Psoas muscle (tissue), 8 donors: ENCODE data around the gene GAPDH. TPM values are rescaled to one million over a fixed set of nuclear protein-coding genes. Genes with fewer than 3 reads are reported as not detected.
"Not testable (repeated sequence)": the region's sequence is repeated elsewhere in the genome, so short reads cannot be mapped to it uniquely, and the experiment has no call there.

Experiments used
- ATAC-seq, 4 donors: fragments of 200-7000 bp; cut with Tn5 transposase; one replicate each; pipeline ENCODE4 v1.9.1; 2020; ENCODE audit warnings: moderate library complexity in 3 of 4, mild to moderate bottlenecking in 2 of 4
- DNase-seq, 2 donors: peaks; one replicate each; pipeline ENCODE4 v3.0.0-alpha.2; 2020
- H3K27ac ChIP-seq: fragments of 200-600 bp; one replicate; pipeline ENCODE4 v1.8.0; 2022
- H3K27me3 ChIP-seq, 3 donors: fragments of 200-600 bp in 1 of 3; one replicate each; pipeline versions ENCODE4 v1.6.1 to v1.8.0; 2013 to 2022; ENCODE audit warnings: low read length in 2 of 3, mild to moderate bottlenecking in 2 of 3, moderate library complexity in 1 of 3; ENCODE audit not compliant: insufficient read depth in 3 of 3
- H3K36me3 ChIP-seq, 2 donors: fragments of 200-600 bp in 1 of 2; one replicate each; pipeline versions ENCODE4 v1.6.1 to v1.8.0; 2013 to 2022; ENCODE audit warnings: low read depth in 1 of 2, mild to moderate bottlenecking in 1 of 2, moderate library complexity in 1 of 2; ENCODE audit not compliant: insufficient read depth in 1 of 2
- H3K4me1 ChIP-seq: fragments of 200-600 bp; one replicate; pipeline ENCODE4 v1.8.0; 2022
- H3K4me3 ChIP-seq: fragments of 200-600 bp; one replicate; pipeline ENCODE4 v1.8.0; 2022; ENCODE audit warnings: mild to moderate bottlenecking
- H3K9me3 ChIP-seq: fragments of 200-600 bp; one replicate; pipeline ENCODE4 v1.8.0; 2022
- CTCF ChIP-seq: fragments of 200-600 bp; IDR thresholded peaks from one replicate; pipeline ENCODE4 v1.8.0; 2022; ENCODE audit warnings: antibody characterized with exemption
- WGBS, 3 donors: extraction: QIAGEN DNeasy Blood & Tissue Kit; methylation state at CpG; one replicate each; pipeline versions ENCODE4 v1.1.6 to v1.1.7; 2013; 5-methylcytosine and 5-hydroxymethylcytosine counted together
- intact Hi-C, 2 donors: fragments of 100-400 bp; cut with DNase I; formaldehyde crosslinking; loops; one replicate each; pipeline versions ENCODE4 v1.11.0 to v1.14.2; 2022
- polyA plus RNA-seq, 3 donors: library from polyadenylated mRNA; stranded (reverse); fragments of 200-250 nt; gene quantifications; one replicate each; pipeline ENCODE4 v1.2.3, GENCODE V29; 2013
- total RNA-seq, 4 donors: library from RNA; stranded (reverse); fragmentation: NEBNext Ultra II Directional in 2 of 4; extraction: Animal tissue kit (Norgen Biotek cat#: 25700) in 2 of 4; gene quantifications; one replicate each; pipeline versions ENCODE4 v1.2.1 to v1.2.4, GENCODE V29; 2021 to 2023
- donor health status: healthy with polysubstance abuse.
- donor health status: DM: no; HTN: no; CAD: no; lungs with moderate emphysema.
- donor health status: Bipolar disorder and iron deficiency.
- donor health status: healthy.
- donor health status: DM: yes; HTN: yes; CAD: no.
- donor health status: DM: no; HTN: no; CAD: no.
- donor health status: DM: no; HTN: no; CAD: no.
- donor health status: DM: yes; HTN: yes; CAD: no.

The GAPDH gene
- total and polyA plus RNA-seq, 7 donors, result 7,136 to 18,891 (median 10,253) TPM

- Histone ChIP-seq H3K27ac (peak overlapping the region; percentile 58), H3K36me3 (peaks cover 15 to 69% of the 10 kb centered on the region in 2 donors), H3K4me1 (peaks cover 18% of the 10 kb centered on the region)
- ATAC-seq, H3K4me3 ChIP-seq, DNase-seq, intact Hi-C loops, H3K27me3 ChIP-seq, H3K9me3 ChIP-seq: not testable (repeated sequence)
- TF ChIP-seq CTCF, result peak; percentile 49
- 68 to 81% (median 71%) methylated on average over 14 of the region's 14 CpGs for WGBS, 3 donors
Measured at GRCh38 chr12:6558014-6558760, 23.9 kb downstream of the GAPDH start.

GRCh38 chr12:6559500-6559899 lies 25.2 kb downstream of the GAPDH start:
- intact Hi-C loops, result no loop called here
- ATAC-seq (no peak), DNase-seq (no peak)
- Histone ChIP-seq H3K27ac (no peak overlapping the region), H3K4me1 (peaks cover 5% of the 10 kb centered on the region), H3K9me3 (no peaks in the 10 kb centered on the region), H3K27me3 (no peaks in the 10 kb centered on the region), H3K4me3 (no peak overlapping the region), H3K36me3 (peaks cover 19 to 83% of the 10 kb centered on the region in 2 donors)
- 74 to 96% (median 88%) methylated on average over 1 of the region's 1 CpG for WGBS, 3 donors
- no peak for TF ChIP-seq CTCF

GRCh38 chr12:6560501-6561205 lies 26.3 kb downstream of the GAPDH start:
- intact Hi-C loops, result no loop called here
- H3K27me3 ChIP-seq, result no peaks in the 10 kb centered on the region
- H3K4me3 ChIP-seq, result no peak overlapping the region
- ATAC-seq (no peak), DNase-seq (no peak)
- TF ChIP-seq CTCF, result no peak
- 86 to 91% (median 91%) methylated on average over 13 of the region's 13 CpGs for WGBS, 3 donors
- peaks cover 19 to 94% of the 10 kb centered on the region in 2 donors for H3K36me3 ChIP-seq
- H3K4me1 ChIP-seq, result no peaks in the 10 kb centered on the region
- H3K9me3 ChIP-seq, result no peaks in the 10 kb centered on the region
- no peak overlapping the region for H3K27ac ChIP-seq

- no peak for ATAC-seq
- intact Hi-C loops, result no loop called here
- Histone ChIP-seq H3K27ac (no peak overlapping the region), H3K27me3 (no peaks in the 10 kb centered on the region), H3K9me3 (no peaks in the 10 kb centered on the region), H3K4me3 (no peak overlapping the region), H3K36me3 (peaks cover 22 to 92% of the 10 kb centered on the region in 2 donors), H3K4me1 (peaks cover 5% of the 10 kb centered on the region)
- WGBS, 3 donors, result 89 to 95% (median 94%) methylated on average over 10 of the region's 10 CpGs
- no peak for TF ChIP-seq CTCF
- no peak for DNase-seq
Measured at GRCh38 chr12:6562881-6563280, 28.6 kb downstream of the GAPDH start.
